KMS-11 (cell line): Measurements from ENCODE around the gene KCNIP1.

Experiments used
- H2AFZ ChIP-seq: fragments of 200-600 bp; sonication (generic); 2 replicates; pipeline ENCODE4 v1.6.1; 2016; ENCODE audit warnings: antibody characterized with exemption, mixed run types, low read depth
- H3K27ac ChIP-seq: fragments of 200-600 bp; sonication (generic); 2 replicates; pipeline ENCODE4 v1.6.1; 2016; ENCODE audit warnings: mild to moderate bottlenecking, mixed run types
- H3K27me3 ChIP-seq: fragments of 200-600 bp; sonication (generic); 2 replicates; pipeline ENCODE4 v1.6.1; 2017; ENCODE audit warnings: mild to moderate bottlenecking, low read depth, mixed run types, moderate library complexity; ENCODE audit not compliant: insufficient read depth
- H3K36me3 ChIP-seq: fragments of 200-600 bp; sonication (generic); 2 replicates; pipeline ENCODE4 v1.6.1; 2017; ENCODE audit warnings: mild to moderate bottlenecking, mixed run types; ENCODE audit not compliant: insufficient read depth
- H3K4me1 ChIP-seq: fragments of 200-600 bp; sonication (generic); 2 replicates; pipeline ENCODE4 v1.6.1; 2016; ENCODE audit warnings: mild to moderate bottlenecking, low read depth, mixed run types; ENCODE audit not compliant: poor library complexity, severe bottlenecking
- H3K4me2 ChIP-seq: fragments of 200-600 bp; sonication (generic); 2 replicates; pipeline ENCODE4 v1.7.0; 2016; ENCODE audit warnings: mild to moderate bottlenecking, mixed run types
- H3K4me3 ChIP-seq: fragments of 200-600 bp; sonication (generic); IDR thresholded peaks from 2 replicates; pipeline ENCODE4 v1.6.1; 2017; ENCODE audit warnings: low read depth, low read length, mixed read lengths; ENCODE audit not compliant: insufficient read depth
- H3K79me2 ChIP-seq: fragments of 200-600 bp; sonication (generic); 2 replicates; pipeline ENCODE4 v1.6.1; 2016; ENCODE audit warnings: low read depth, mixed run types; ENCODE audit not compliant: insufficient read depth
- H3K9ac ChIP-seq: fragments of 200-600 bp; sonication (generic); 2 replicates; pipeline ENCODE4 v1.6.1; 2016; ENCODE audit warnings: mild to moderate bottlenecking, mixed run types
- H4K20me1 ChIP-seq: fragments of 200-600 bp; sonication (generic); 2 replicates; pipeline ENCODE4 v1.6.1; 2016; ENCODE audit warnings: mild to moderate bottlenecking, mixed run types; ENCODE audit not compliant: insufficient read depth
- CTCF ChIP-seq: fragments of 200-600 bp; sonication (generic); conservative IDR thresholded peaks from 2 replicates; pipeline ENCODE4 v1.6.1; 2017; ENCODE audit warnings: low read depth, mild to moderate bottlenecking, antibody characterized with exemption, low read length, moderate library complexity, mixed read lengths

Gene KCNIP1

DNA sequence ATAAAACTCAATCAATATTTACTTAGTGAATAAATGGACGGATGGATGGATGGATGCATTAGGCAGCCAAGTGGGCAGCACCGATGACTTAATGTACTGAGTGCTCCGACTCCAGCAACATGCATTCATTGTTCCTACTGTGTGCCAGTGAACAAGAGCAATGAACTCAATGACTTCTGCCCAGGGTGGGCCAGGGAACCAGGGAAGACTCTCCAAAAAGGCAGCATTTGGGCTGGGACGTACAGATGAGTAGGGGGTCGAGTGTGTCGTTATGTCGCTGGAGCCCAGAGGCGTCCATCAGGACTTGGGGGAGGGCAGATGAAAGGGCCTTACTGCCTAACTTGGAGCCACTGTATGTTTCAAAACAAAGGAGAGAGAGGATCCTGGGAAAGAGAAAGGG lies 126.4 kb downstream of the KCNIP1 start:
- H3K36me3 ChIP-seq = no peaks in the 10 kb centered on the region
- no peaks in the 10 kb centered on the region for H4K20me1 ChIP-seq
- H3K4me2 ChIP-seq = no peak overlapping the region
- H3K27ac ChIP-seq = no peak overlapping the region
- no peak for TF ChIP-seq CTCF
- no peak overlapping the region for H3K9ac ChIP-seq
- no peaks in the 10 kb centered on the region for H3K79me2 ChIP-seq
- H3K4me1 ChIP-seq = no peaks in the 10 kb centered on the region
- no peaks in the 10 kb centered on the region for H3K27me3 ChIP-seq
- no peak overlapping the region for H2AFZ ChIP-seq
- H3K4me3 ChIP-seq = no peak overlapping the region

- H3K9ac ChIP-seq = no peak overlapping the region
- no peaks in the 10 kb centered on the region for H3K36me3 ChIP-seq
- no peaks in the 10 kb centered on the region for H3K4me1 ChIP-seq
- H3K4me3 ChIP-seq = no peak overlapping the region
- H3K27ac ChIP-seq = no peak overlapping the region
- no peaks in the 10 kb centered on the region for H4K20me1 ChIP-seq
- no peak for TF ChIP-seq CTCF
- H3K79me2 ChIP-seq = no peaks in the 10 kb centered on the region
- H2AFZ ChIP-seq = no peak overlapping the region
- no peaks in the 10 kb centered on the region for H3K27me3 ChIP-seq
- H3K4me2 ChIP-seq = no peak overlapping the region
Observed at GRCh38 chr5:170630711-170631141, 126.9 kb downstream of the KCNIP1 start.

GRCh38 chr5:170631466-170632195 lies 127.8 kb downstream of the KCNIP1 start:
- Histone ChIP-seq H2AFZ (no peak overlapping the region), H3K36me3 (no peaks in the 10 kb centered on the region), H3K27ac (no peak overlapping the region), H3K27me3 (no peaks in the 10 kb centered on the region), H3K4me3 (no peak overlapping the region), H3K4me2 (no peak overlapping the region), H3K4me1 (no peaks in the 10 kb centered on the region), H4K20me1 (no peaks in the 10 kb centered on the region), H3K79me2 (no peaks in the 10 kb centered on the region), H3K9ac (no peak overlapping the region)
- no peak for TF ChIP-seq CTCF

DNA sequence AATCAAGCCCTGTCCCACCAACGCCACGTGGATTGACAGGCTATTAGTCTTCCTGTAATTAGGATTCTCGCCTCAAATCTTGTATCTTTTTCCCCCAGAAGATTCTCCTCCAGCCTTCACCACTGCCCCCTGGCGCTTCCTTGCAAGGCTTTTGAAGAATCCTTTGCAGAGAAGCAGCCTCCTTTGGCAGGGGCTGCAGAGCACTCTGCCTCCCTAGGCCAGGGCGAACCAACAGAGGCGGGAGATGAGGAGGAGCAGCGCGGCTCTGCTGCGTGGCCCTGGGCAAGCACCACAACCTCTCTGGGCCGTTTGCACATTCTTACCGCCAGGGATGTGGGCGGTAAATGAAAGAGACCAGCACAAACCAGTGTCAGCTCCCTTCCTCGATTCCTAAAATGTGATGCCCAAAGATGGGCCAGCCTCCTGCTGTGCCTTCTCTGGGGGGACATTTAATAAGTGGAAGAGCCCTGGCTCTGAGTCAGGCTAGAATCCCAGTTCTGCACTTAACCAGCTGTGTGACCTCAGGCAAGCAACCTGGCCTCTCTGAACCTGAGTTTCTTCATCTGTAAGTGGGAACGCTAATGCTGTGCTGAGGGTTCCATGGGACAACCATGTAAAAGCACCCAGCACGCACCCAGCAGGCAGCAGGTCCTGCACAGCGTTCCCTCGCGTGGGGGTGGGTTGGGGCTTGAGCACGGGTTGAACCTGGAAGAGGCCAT lies 128.6 kb downstream of the KCNIP1 start:
- no peaks in the 10 kb centered on the region for H4K20me1 ChIP-seq
- H3K4me1 ChIP-seq = no peaks in the 10 kb centered on the region
- TF ChIP-seq CTCF = no peak
- H3K4me3 ChIP-seq = no peak overlapping the region
- H2AFZ ChIP-seq = peak overlapping the region; percentile 85; the same call in 1 of the 2 replicates
- H3K27me3 ChIP-seq = no peaks in the 10 kb centered on the region
- no peaks in the 10 kb centered on the region for H3K36me3 ChIP-seq
- H3K4me2 ChIP-seq = peak overlapping the region; percentile 48
- H3K9ac ChIP-seq = no peak overlapping the region
- H3K79me2 ChIP-seq = no peaks in the 10 kb centered on the region
- no peak overlapping the region for H3K27ac ChIP-seq
